ENCODE data around the gene DCUN1D2. TPM values are rescaled to one million over a fixed set of nuclear protein-coding genes. Genes with fewer than 3 reads are reported as not detected.

The DCUN1D2 gene
- total RNA-seq, 3 donors from 2014 or later, result 15.8 to 22.4 (median 16.4) TPM

- no peaks in the 10 kb centered on the region for H3K27me3 ChIP-seq
- DNase-seq (ENCODE audit: low spot score in 2 of 2), result no peak
- H3K9me3 ChIP-seq, result no peaks in the 10 kb centered on the region
- peaks cover 0 to 3% of the 10 kb centered on the region in 2 donors for H3K4me1 ChIP-seq
- intact Hi-C loops (cut with DNase I; ENCODE audit: low total_unique reads), result no loop called here
- no peak overlapping the region for H3K27ac ChIP-seq
- TF ChIP-seq POLR2AphosphoS5 (IDR thresholded peaks at IDR 0.05) (no peak), CTCF (IDR thresholded peaks at IDR 0.05) (no peak), POLR2A (IDR thresholded peaks at IDR 0.05) (no peak)
- H3K36me3 ChIP-seq, result no peaks in the 10 kb centered on the region
- no peak overlapping the region for H3K4me3 ChIP-seq
These were observed 63.9 kb downstream of the DCUN1D2 start for GRCh38 chr13:113426591-113426986.

GRCh38 chr13:113425941-113426590 is 64.4 kb downstream of the DCUN1D2 start:
- DNase-seq (ENCODE audit: low spot score in 2 of 2), result no peak
- H3K27ac ChIP-seq, result no peak overlapping the region
- peaks cover 0 to 3% of the 10 kb centered on the region in 2 donors for H3K4me1 ChIP-seq
- H3K9me3 ChIP-seq, result no peaks in the 10 kb centered on the region
- no peak overlapping the region for H3K4me3 ChIP-seq
- no peaks in the 10 kb centered on the region for H3K27me3 ChIP-seq
- intact Hi-C loops (cut with DNase I; ENCODE audit: low total_unique reads), result no loop called here
- TF ChIP-seq CTCF (IDR thresholded peaks at IDR 0.05) (no peak), POLR2A (IDR thresholded peaks at IDR 0.05) (no peak), POLR2AphosphoS5 (IDR thresholded peaks at IDR 0.05) (no peak)
- no peaks in the 10 kb centered on the region for H3K36me3 ChIP-seq

GRCh38 chr13:113423520-113424163 is 66.9 kb downstream of the DCUN1D2 start:
- DNase-seq (ENCODE audit: low spot score in 2 of 2), result no peak

GRCh38 chr13:113422807-113423519 is 67.5 kb downstream of the DCUN1D2 start:
- Histone ChIP-seq H3K4me3 (no peak overlapping the region), H3K27ac (peak overlapping the region in 1 of 2 donors; percentile 75), H3K9me3 (no peaks in the 10 kb centered on the region), H3K36me3 (no peaks in the 10 kb centered on the region), H3K4me1 (no peaks in the 10 kb centered on the region), H3K27me3 (no peaks in the 10 kb centered on the region)
- TF ChIP-seq POLR2AphosphoS5 (IDR thresholded peaks at IDR 0.05) (no peak), POLR2A (IDR thresholded peaks at IDR 0.05) (no peak), CTCF (IDR thresholded peaks at IDR 0.05) (no peak)
- intact Hi-C loops (cut with DNase I; ENCODE audit: low total_unique reads), result no loop called here
- DNase-seq (ENCODE audit: low spot score in 2 of 2), result no peak

More at GRCh38 chr13:113423520-113424163, 66.9 kb downstream of the DCUN1D2 start:
- no peak overlapping the region for H3K4me3 ChIP-seq
- H3K4me1 ChIP-seq, result peaks cover 0 to 3% of the 10 kb centered on the region in 2 donors
- intact Hi-C loops (cut with DNase I; ENCODE audit: low total_unique reads), result no loop called here
- no peaks in the 10 kb centered on the region for H3K36me3 ChIP-seq
- H3K27ac ChIP-seq, result no peak overlapping the region
- no peaks in the 10 kb centered on the region for H3K9me3 ChIP-seq
- TF ChIP-seq CTCF (IDR thresholded peaks at IDR 0.05) (no peak), POLR2A (IDR thresholded peaks at IDR 0.05) (no peak), POLR2AphosphoS5 (IDR thresholded peaks at IDR 0.05) (no peak)
- H3K27me3 ChIP-seq, result no peaks in the 10 kb centered on the region

Data from breast epithelium (tissue), 4 donors.